Activated T-helper 1 cell treated with Interleukin-2 at 50 U/mL for 16 hours (primary cell): ENCODE results near the gene TSPAN3.

ENCODE experiments used
- DNase-seq: peaks from one replicate; pipeline ENCODE4 v3.0.0-alpha.2; 2020; ENCODE audit warnings: low read depth

The TSPAN3 gene

DNA sequence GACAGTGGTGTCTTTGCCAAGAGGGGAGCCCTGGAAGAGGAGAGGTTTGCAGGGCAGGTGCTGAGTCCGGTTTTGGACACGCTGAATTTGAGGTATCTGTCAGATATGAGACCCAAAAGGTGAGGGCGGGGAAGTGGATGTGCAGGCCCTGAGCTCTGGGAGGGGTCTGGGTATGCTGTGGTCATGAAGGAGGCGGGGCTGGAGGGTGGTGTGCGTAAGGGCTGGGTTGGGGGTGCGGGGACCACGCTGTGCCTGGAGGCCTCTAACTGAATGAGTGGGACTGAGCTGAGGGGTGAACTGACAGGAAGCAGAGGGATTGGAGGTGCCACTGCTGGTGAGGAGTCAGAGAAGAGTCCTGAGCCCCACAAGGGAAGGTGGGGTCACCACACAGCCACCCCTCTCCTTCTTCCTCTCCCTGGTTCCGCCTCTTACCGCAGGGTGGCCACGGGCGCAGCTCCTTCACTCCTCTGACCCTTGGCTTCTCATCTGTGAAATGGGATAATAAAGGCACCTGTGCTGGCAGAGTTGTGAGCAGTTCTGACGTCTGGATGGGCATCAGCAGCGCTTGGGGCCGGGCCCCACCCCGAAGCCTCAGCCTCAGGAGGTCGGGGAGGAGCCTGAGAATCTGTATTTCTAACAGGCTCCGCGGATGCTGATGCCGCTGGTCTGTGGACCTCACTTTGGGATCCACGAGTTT is 47.2 kb downstream of the TSPAN3 start:
- DNase-seq, result no peak

- no peak for DNase-seq
Observed at GRCh38 chr15:77022646-77023575, 48.0 kb downstream of the TSPAN3 start.

GRCh38 chr15:77021803-77022381 is 49.0 kb downstream of the TSPAN3 start:
- peak; percentile 28 for DNase-seq

DNA sequence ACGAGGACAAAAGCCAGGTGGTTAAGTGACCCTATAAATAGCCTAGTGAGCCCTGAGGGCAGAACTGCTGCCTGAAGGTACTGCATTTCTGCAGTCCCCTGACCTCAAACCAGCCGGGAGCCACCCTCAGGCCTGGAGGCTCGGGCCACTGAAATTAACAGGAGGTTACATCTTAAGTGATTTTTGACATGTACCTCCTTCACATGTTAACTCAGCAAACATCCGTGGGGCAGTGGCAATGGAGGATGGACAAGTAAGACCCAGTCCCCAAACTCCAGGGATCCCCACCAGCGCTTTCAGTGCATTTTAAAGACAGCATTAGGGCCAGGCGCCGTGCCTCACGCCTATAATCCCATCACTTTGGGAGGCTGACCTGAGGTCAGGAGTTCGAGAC is 49.8 kb downstream of the TSPAN3 start:
- DNase-seq, result no peak

DNA sequence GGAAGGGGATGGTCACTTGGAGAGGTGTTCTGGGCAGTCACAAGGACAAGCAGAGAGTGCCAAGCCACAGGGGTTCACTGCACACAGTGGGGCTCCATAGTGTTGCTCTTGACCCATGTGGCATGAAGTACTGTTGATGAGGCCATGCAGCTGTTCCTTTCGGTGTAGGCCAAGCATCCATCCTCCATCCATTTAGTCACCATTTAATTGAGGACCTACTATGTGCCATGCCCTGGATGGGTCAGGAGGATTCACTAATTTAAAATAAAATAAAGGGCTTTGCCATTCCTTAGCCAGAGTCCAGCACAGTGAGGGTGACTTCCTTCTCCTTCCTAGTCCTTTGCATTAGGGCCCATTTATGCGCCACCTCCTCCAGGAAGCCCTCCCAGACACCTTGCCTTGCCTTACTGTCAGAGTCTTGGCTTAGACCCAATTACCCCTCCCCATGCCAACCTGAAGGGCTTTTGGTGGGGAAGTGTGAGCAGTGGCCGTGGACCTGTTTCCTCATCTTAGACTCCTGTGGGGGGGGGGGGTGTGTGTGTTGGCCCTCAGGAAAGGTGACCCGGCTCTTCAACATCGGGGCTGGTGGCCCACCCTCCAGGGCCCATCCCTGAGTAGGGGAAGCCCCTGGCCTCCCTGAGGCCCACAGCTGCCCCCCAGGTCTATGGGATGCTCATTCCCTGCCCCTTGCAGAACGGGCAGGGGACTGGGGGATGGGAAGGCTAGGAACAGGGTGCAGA is 50.4 kb downstream of the TSPAN3 start:
- DNase-seq, result no peak

GRCh38 chr15:77019521-77020331 is 51.2 kb downstream of the TSPAN3 start:
- no peak for DNase-seq

DNA sequence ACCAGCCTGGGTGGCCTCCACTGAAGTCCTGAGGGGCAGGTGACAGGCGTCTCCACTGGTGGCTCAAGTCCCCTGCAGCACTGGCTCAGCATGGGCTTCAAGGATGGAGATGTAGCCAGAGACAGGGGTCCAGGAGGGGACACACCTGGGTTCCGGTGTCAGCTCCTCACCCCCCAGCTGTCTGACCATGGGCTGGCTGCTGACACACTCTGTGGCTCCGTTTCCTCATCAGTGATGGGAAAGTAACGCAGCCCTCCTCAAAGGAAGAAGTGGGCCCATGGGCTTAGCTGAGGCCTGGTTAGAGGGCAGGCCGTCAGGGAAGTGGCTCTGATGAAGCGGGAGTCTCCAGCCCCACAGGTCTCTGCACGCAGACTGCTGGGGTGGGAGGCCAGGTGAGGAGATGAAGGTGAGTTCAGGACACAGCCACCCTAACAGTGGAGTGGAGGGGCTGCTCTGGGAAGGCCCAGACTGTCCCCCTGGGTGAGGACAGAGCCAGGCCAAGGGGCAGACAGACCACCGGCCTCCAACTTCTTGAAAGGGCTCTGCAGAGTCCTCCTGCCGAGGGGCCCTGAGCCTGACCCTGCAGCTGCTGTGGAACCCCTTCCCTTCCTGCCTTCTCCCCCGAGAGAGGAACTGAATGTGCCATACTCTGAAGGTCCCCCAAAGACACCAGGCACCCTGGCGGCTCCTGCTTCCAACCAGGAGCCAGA is 52.0 kb downstream of the TSPAN3 start:
- no peak for DNase-seq

GRCh38 chr15:77017761-77018720 is 52.9 kb downstream of the TSPAN3 start:
- no peak for DNase-seq

GRCh38 chr15:77017091-77017660 is 53.7 kb downstream of the TSPAN3 start:
- no peak for DNase-seq

DNA sequence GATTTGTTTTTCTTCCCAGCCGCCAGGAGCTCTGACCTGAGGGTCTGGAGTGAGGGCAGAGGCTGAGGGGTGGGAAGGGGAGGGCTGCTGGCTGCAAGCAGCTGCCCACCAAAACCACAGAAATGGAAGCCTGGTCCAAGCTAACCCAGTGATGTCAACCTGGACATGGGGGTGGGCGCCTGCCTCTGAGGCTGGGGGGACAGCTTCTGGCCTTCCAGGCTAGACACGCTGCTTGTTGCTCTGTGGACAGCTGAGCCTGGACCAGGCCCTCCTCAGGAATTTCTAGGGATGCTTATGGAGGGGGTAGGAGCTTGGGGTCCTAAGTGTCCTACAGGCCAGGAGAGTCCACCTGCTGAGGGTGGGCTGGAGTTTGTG is 54.6 kb downstream of the TSPAN3 start:
- DNase-seq, result no peak

DNA sequence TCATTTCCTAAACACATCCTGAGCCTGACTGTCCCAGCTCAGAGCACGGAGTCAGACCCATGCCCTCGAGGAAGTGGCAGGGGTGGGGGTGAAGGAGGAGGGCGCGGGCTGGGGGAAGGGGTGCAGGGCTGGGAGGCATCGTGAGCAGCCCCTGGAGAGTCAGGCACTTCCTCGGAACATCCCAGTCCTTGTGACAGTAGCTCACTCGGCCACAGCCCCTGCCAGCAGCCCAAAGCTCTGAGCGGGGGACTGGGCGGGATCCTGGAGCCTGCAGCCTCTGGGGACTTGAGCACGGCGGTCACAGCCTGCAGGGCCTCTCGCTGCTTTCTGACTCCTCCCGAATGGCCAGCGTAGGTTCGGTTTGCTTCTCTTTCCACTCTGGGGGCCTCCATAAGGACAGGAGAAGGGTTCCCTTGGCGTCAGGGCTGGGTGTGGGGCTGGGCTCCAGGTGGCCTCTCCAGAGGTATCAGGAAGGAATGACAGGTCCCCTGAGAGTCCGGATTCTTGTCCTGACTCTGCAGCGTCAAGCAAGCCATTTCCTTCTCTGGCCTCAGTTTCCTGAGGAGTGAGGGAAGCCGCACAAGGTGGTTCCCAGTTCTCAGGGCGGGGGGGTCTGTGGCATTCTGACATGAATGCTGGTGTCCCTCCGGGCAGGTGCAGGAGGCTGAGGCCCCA is 55.1 kb downstream of the TSPAN3 start:
- no peak for DNase-seq

- DNase-seq, result no peak
Observed at GRCh38 chr15:77014132-77015081, 56.5 kb downstream of the TSPAN3 start.

DNA sequence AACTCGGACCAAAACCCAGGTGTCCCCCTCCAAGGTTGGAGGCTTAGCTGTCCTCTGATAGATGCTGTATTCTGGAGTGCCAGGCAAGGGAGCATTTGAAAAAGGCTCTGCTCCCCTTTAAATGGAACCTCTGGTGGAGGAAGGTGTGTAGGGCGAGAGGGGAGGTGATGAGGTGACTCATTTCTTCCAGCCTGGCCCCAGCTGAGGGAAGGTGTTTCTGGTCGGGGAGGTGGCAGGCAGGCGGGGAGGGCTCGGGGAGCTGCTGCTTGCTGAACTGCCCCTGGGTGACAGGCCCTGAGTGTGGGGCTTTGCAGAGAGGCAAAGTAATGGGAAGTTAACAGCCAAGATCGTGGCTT is 57.2 kb downstream of the TSPAN3 start:
- peak; percentile 79 for DNase-seq

DNA sequence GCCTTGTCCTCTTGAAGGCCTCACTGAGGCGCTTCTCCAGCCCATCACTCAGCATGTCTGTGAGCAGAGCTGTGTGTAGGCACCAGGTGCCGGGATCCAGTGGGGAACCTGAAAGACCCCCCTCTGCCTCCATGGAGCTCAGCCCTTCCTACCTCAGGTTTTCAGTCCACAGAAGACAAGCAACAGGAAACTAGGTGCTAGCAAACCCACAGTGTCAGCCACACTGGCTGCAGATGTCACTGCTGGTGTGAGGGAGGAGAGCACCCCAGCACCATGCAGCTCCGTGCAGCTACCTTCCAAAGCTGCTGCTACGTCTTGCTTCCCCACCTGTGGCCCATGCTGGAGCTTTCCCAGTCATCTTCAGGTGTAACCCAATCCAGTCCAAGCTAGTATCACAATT is 58.0 kb downstream of the TSPAN3 start:
- peak; percentile 40 for DNase-seq

DNA sequence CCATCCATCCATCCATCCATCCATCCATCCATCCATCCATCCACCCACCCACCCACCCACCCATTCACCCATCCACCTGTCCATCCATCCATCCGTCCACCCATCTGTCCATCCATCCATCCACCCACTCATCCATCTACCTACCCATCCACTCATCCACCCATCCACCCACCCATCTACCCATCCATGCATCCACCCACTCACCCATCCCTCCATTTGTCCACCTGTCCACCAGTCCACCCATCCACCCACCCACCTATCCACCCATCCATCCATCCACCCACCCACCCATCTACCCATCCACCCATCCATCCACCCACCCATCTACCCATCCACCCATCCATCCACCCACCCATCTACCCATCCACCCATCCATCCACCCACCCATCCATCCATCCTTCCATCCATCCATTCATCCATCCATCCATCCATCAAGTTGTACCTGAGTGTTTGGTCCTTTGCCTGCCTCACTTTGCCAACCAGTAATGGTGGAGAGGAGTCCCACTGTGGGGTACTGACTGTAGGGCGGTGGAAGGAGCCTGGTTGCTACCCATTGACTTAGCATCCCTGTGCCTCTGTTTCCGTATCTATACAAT is 58.7 kb downstream of the TSPAN3 start:
- no peak for DNase-seq

- DNase-seq, result no peak
Observed at GRCh38 chr15:77010857-77011256, 60.1 kb downstream of the TSPAN3 start.

- no peak for DNase-seq
Observed at GRCh38 chr15:77010312-77010686, 60.6 kb downstream of the TSPAN3 start.
